Omental fat pad (tissue), 4 donors: ENCODE measurements around the gene MAP3K7CL. TPM values are rescaled to one million over a fixed set of nuclear protein-coding genes. Genes with fewer than 3 reads are reported as not detected.
A peak's percentile ranks its signal among the peaks of the same experiment; 100 is the strongest.

Experiments used
- ATAC-seq: fragments of 150-250 bp; one replicate; pipeline ENCODE4 v1.9.1; 2016; ENCODE audit warnings: mild to moderate bottlenecking, moderate library complexity; ENCODE audit not compliant: low FRiP score
- DNase-seq: peaks from one replicate; pipeline ENCODE4 v3.0.0-alpha.2; 2019; ENCODE audit warnings: low spot score
- CTCF ChIP-seq, 3 donors: fragments of 450-650 bp; IDR thresholded peaks; one replicate each; pipeline ENCODE4 v1.5.1; 2016 to 2017; ENCODE audit warnings: antibody characterized with exemption in 3 of 3, mild to moderate bottlenecking in 3 of 3, moderate library complexity in 2 of 3
- total RNA-seq, 4 donors: library from RNA; depleted of rRNA; stranded (reverse); fragments of >200 nt; gene quantifications; one replicate each; pipeline ENCODE4 v1.1.0, GENCODE V29; 2016

The MAP3K7CL gene
- total RNA-seq, 4 donors from 2014 or later = 5.1 to 7.1 (median 5.9) TPM

GRCh38 chr21:29146726-29147125, 16.3 kb downstream of the MAP3K7CL start:
- ATAC-seq (no peak), DNase-seq (no peak)
- no peak for TF ChIP-seq CTCF (IDR thresholded peaks at IDR 0.05)

- TF ChIP-seq CTCF (IDR thresholded peaks at IDR 0.05) = no peak
- ATAC-seq (no peak), DNase-seq (no peak)
Observed at GRCh38 chr21:29148530-29148929, 18.1 kb downstream of the MAP3K7CL start.

GRCh38 chr21:29149808-29150425, 19.5 kb downstream of the MAP3K7CL start:
- DNase-seq = no peak
- TF ChIP-seq CTCF (IDR thresholded peaks at IDR 0.05) = no peak
- ATAC-seq = no peak

GRCh38 chr21:29151931-29152330, 21.5 kb downstream of the MAP3K7CL start:
- no peak for ATAC-seq
- no peak for DNase-seq
- no peak for TF ChIP-seq CTCF (IDR thresholded peaks at IDR 0.05)

- no peak for TF ChIP-seq CTCF (IDR thresholded peaks at IDR 0.05)
- ATAC-seq (no peak), DNase-seq (no peak)
Observed at GRCh38 chr21:29152916-29153315, 22.5 kb downstream of the MAP3K7CL start.

- no peak for ATAC-seq
- DNase-seq = no peak
- TF ChIP-seq CTCF (IDR thresholded peaks at IDR 0.05) = no peak
Observed at GRCh38 chr21:29154270-29154669, 23.8 kb downstream of the MAP3K7CL start.

GRCh38 chr21:29155118-29155932, 24.9 kb downstream of the MAP3K7CL start:
- no peak for TF ChIP-seq CTCF (IDR thresholded peaks at IDR 0.05)
- DNase-seq (no peak), ATAC-seq (peak; percentile 71)
